Pancreas (tissue), 10 donors: Measurements from ENCODE around the gene ACOX1. TPM values are rescaled to one million over a fixed set of nuclear protein-coding genes. Genes with fewer than 3 reads are reported as not detected.

Source experiments
- ATAC-seq, 4 donors: fragments of 200-7000 bp; cut with Tn5 transposase; one replicate each; pipeline versions ENCODE4 v1.8.0 to v1.9.1; 2020; ENCODE audit warnings: mild to moderate bottlenecking in 4 of 4, moderate library complexity in 4 of 4
- DNase-seq, 6 donors: peaks; one replicate each; pipeline ENCODE4 v3.0.0-alpha.2; 2020
- FAIRE-seq: peaks from 2 replicates; lab custom pipeline; 2012; peaks lifted over from hg19 to GRCh38; lab: Jason Lieb, UNC
- H3K27ac ChIP-seq, 4 donors: fragments of 200-600 bp; sonication (generic); 1 replicate in 3 of 4; 2 replicates in 1 of 4; pipeline versions ENCODE4 v1.5.0 to v1.8.0; 2020
- H3K27me3 ChIP-seq, 4 donors: fragments of 200-600 bp; one replicate each; pipeline ENCODE4 v1.8.0; 2021
- H3K36me3 ChIP-seq, 3 donors: fragments of 200-600 bp; sonication (generic) in 1 of 3; one replicate each; pipeline versions ENCODE4 v1.5.0 to v1.8.0; 2020 to 2021
- H3K4me1 ChIP-seq, 3 donors: fragments of 200-600 bp; one replicate each; pipeline ENCODE4 v1.8.0; 2021
- H3K4me3 ChIP-seq, 4 donors: fragments of 200-600 bp; sonication (generic) in 2 of 4; one replicate each; pipeline versions ENCODE4 v1.5.0 to v1.8.0; 2020 to 2021
- H3K9me3 ChIP-seq, 4 donors: fragments of 200-600 bp; one replicate each; pipeline ENCODE4 v1.8.0; 2021
- WGBS, 2 donors: extraction: QIAGEN DNeasy Blood & Tissue Kit; methylation state at CpG; one replicate each; pipeline ENCODE4 v1.1.7; 2013; 5-methylcytosine and 5-hydroxymethylcytosine counted together
- intact Hi-C, 3 donors: fragments of 100-400 bp; cut with DNase I; formaldehyde crosslinking; loops; one replicate each; pipeline versions ENCODE4 v1.11.1 to v1.14.2; 2022
- polyA plus RNA-seq, 2 donors: library from polyadenylated mRNA; stranded (reverse); fragments of 200-250 nt; gene quantifications; one replicate each; pipeline ENCODE4 v1.2.3, GENCODE V29; 2013
- total RNA-seq, 6 donors: library from RNA; stranded (reverse); fragmentation: NEBNext Ultra II Directional in 4 of 6; extraction: Animal tissue kit (Norgen Biotek cat#: 25700) in 4 of 6; gene quantifications; one replicate each; pipeline versions ENCODE4 v1.2.1 to v1.2.4, GENCODE V29; 2021 to 2023
- TF ChIP-seq, protein P1 (sequence below), 4 donors: fragments of 200-600 bp; sonication (generic) in 3 of 4; IDR thresholded peaks; one replicate each; pipeline versions ENCODE4 v1.5.0 to v1.8.0; 2021; ENCODE audit warnings: antibody characterized with exemption in 4 of 4
- donor health status: healthy with polysubstance abuse.
- donor health status: DM: no; HTN: no; CAD: no; lungs with moderate emphysema.
- donor health status: DM: no; HTN: no; CAD: no.
- donor health status: control.
- donor health status: control.
- donor health status: Bipolar disorder and iron deficiency.
- donor health status: DM: yes; HTN: yes; CAD: no.
- donor health status: DM: no; HTN: no; CAD: no.
- donor health status: DM: no; HTN: no; CAD: no.
- donor health status: DM: yes; HTN: yes; CAD: no.

ACOX1 gene
- total and polyA plus RNA-seq, 8 donors, result 16.3 to 74.2 (median 57.5) TPM

DNA sequence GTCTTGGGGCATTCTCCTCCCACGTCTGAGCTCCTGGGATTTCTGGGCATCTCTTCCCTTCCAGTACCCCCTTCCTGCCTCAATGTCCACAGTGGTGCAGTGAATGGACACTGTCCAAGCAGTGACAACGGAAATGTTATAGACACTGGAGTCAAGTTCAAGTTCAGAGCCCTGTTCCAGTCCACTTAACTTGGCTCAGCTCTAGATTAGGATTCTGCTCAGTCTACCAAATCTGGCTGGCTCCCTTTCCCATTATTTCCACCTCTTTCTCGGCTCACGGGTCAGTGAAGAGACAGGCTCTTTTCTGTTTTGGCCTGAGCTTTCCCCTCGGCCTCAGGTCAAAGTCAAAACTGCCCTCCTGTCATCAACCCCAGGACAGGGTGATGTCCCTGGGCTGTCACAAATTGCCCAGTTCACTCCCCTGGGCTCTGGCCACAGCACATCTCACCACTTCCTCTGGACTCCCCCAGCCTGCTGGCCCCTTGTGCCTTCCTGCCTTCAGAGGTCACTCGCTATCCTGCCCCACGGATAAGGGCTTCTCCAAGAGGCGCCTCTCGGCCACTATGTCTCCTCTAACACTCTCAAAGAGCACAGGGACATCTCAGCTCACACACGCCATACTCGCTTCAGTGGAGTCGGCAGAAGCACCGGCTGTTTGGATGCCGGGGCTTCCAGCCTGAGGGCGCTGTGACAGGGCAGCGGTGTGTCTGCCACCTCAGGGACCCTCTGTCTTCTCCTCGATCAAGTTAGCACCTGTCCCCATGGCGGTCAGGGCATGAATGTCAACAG, 56.6 kb downstream of the ACOX1 start:
- H3K27me3 ChIP-seq, result no peaks in the 10 kb centered on the region
- DNase-seq, result peak in 1 of 6 donors; percentile 36
- H3K4me3 ChIP-seq, result no peak overlapping the region
- no peak for FAIRE-seq
- WGBS, 2 donors, result 93 to 95% methylated on average over 18 of the region's 18 CpGs
- H3K36me3 ChIP-seq, result no peaks in the 10 kb centered on the region
- no peak for ATAC-seq
- no peaks in the 10 kb centered on the region for H3K9me3 ChIP-seq
- H3K27ac ChIP-seq, result no peak overlapping the region
- TF ChIP-seq, protein P1, sequence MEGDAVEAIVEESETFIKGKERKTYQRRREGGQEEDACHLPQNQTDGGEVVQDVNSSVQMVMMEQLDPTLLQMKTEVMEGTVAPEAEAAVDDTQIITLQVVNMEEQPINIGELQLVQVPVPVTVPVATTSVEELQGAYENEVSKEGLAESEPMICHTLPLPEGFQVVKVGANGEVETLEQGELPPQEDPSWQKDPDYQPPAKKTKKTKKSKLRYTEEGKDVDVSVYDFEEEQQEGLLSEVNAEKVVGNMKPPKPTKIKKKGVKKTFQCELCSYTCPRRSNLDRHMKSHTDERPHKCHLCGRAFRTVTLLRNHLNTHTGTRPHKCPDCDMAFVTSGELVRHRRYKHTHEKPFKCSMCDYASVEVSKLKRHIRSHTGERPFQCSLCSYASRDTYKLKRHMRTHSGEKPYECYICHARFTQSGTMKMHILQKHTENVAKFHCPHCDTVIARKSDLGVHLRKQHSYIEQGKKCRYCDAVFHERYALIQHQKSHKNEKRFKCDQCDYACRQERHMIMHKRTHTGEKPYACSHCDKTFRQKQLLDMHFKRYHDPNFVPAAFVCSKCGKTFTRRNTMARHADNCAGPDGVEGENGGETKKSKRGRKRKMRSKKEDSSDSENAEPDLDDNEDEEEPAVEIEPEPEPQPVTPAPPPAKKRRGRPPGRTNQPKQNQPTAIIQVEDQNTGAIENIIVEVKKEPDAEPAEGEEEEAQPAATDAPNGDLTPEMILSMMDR (IDR thresholded peaks at IDR 0.05), result no peak
- no peaks in the 10 kb centered on the region for H3K4me1 ChIP-seq
- intact Hi-C loops, result no loop called here

DNA sequence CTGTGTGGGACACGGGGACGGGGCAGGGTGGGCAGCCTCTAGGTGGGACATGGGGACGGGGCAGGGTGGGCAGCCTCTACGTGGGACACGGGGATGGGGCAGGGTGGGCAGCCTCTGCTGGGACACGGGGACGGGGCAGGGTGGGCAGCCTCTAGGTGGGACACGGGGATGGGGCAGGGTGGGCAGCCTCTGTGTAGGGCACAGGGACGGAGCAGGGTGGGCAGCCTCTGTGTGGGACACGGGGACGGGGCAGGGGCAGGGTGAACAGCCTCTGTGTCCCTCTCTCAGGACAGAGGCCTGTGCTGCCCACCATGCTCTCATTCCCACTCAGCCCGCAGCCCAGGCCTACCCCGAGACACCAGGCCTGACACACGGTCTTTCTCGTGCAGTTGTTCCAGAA, 57.4 kb downstream of the ACOX1 start:
- no peaks in the 10 kb centered on the region for H3K27me3 ChIP-seq
- H3K27ac ChIP-seq, result no peak overlapping the region
- H3K36me3 ChIP-seq, result no peaks in the 10 kb centered on the region
- FAIRE-seq (no peak), DNase-seq (peak in 1 of 6 donors; percentile 49), ATAC-seq (no peak)
- H3K9me3 ChIP-seq, result no peaks in the 10 kb centered on the region
- 95 to 99% methylated on average over 12 to 15 of the region's 15 CpGs for WGBS, 2 donors
- no peaks in the 10 kb centered on the region for H3K4me1 ChIP-seq
- intact Hi-C loops, result no loop called here
- TF ChIP-seq, protein P1 (IDR thresholded peaks at IDR 0.05), result no peak
- H3K4me3 ChIP-seq, result no peak overlapping the region

DNA sequence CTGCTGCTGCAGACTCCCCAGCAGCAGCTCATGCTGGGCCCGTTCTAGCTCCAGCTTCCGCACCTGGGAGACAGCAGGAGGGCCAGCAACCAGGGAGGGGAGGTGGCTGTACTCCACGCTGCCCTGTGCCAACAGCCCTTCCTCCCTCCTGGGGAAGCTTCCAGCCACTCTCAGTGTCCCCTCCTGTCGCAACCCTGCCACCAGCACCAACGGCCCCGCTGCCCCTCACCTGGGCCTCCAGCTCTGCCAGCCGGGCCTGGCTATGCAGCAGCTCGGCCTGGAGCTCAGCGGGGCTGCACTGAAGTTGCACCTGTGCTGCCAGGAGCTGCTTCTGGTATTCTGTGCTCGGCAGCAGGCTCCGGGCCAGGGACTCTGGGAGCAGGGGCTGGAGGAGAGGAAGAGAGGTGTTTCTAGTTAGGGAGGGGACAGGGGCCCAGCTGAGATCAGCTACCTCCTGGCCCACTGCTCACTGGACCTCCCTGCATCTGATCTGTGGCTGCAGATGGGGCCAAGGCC, 58.9 kb downstream of the ACOX1 start:
- 83 to 88% methylated on average over 10 to 11 of the region's 11 CpGs for WGBS, 2 donors
- ATAC-seq (no peak), FAIRE-seq (no peak), DNase-seq (no peak)
- intact Hi-C loops, result no loop called here
- Histone ChIP-seq H3K4me1 (no peaks in the 10 kb centered on the region), H3K27me3 (no peaks in the 10 kb centered on the region), H3K36me3 (no peaks in the 10 kb centered on the region), H3K9me3 (no peaks in the 10 kb centered on the region), H3K27ac (no peak overlapping the region), H3K4me3 (no peak overlapping the region)
- TF ChIP-seq, protein P1 (IDR thresholded peaks at IDR 0.05), result no peak

DNA sequence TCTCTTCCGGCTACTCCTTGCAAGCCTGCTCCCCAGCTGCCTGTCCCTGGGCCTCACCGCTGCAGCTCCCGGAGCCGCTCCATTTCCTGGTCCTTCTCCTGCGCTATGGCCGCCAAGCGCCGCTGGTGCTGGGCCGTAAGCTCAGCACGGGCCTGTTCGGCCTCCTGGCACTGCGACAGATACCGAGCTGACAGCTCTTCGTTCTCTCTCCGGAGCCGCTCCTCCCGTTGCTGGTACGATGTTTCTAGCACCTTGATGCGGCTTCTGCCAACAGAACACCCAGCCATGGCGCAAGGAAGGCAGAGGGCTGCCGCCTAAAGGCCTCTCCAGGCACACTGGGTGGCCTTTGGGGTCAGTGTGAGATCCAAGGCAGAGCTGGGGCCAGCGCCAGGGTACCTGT, 59.4 kb downstream of the ACOX1 start:
- DNase-seq (peak in 1 of 6 donors; percentile 69), ATAC-seq (no peak), FAIRE-seq (no peak)
- Histone ChIP-seq H3K9me3 (no peaks in the 10 kb centered on the region), H3K4me3 (no peak overlapping the region), H3K4me1 (no peaks in the 10 kb centered on the region), H3K27ac (no peak overlapping the region), H3K27me3 (no peaks in the 10 kb centered on the region), H3K36me3 (no peaks in the 10 kb centered on the region)
- intact Hi-C loops, result loop anchor here in 1 of 3 donors (10.0 kb wide), 1 partner anchor 75 kb away; no protein-coding TSS in a partner anchor
- TF ChIP-seq, protein P1 (IDR thresholded peaks at IDR 0.05), result no peak
- WGBS, 2 donors, result 94 to 95% methylated on average over 22 of the region's 22 CpGs
